HEK293 (cell line): ENCODE results near the gene ITGB2.

Source experiments
- CTCF ChIA-PET: fragments of 350-600 bp; formaldehyde crosslinking; extraction: SDS; loops from one replicate; lab custom pipeline; 2021; ENCODE audit warnings: antibody characterized with exemption; lab: Yijun Ruan, JAX
- POLR2A ChIA-PET: fragments of 300-600 bp; formaldehyde crosslinking; extraction: SDS; loops from one replicate; lab custom pipeline; 2020; ENCODE audit warnings: antibody characterized with exemption, inconsistent platforms; lab: Yijun Ruan, JAX
- H3K27ac ChIP-seq: fragments of 200-500 bp; sonication (Bioruptor generic); 2 replicates; pipeline ENCODE4 v1.5.1; 2014; ENCODE audit warnings: low read depth, low read length, control low read depth, inconsistent platforms; ENCODE audit errors: extremely low read depth
- H3K36me3 ChIP-seq, 2 experiments: fragments of 200-500 bp in 1 of 2; sonication (Bioruptor generic) in 1 of 2; 1 replicate in 1 of 2; 2 replicates in 1 of 2; pipeline ENCODE4 v1.5.1; 2014 to 2017; ENCODE audit warnings: inconsistent platforms in 2 of 2, low read length in 2 of 2; ENCODE audit not compliant: control insufficient read depth in 2 of 2, insufficient read depth in 1 of 2
- H3K4me1 ChIP-seq: fragments of 200-500 bp; sonication (Bioruptor generic); 2 replicates; pipeline ENCODE4 v1.5.1; 2014; ENCODE audit warnings: mild to moderate bottlenecking, low read length, inconsistent platforms; ENCODE audit not compliant: control insufficient read depth, insufficient read depth
- H3K4me3 ChIP-seq: 2 replicates; pipeline ENCODE4 v1.5.1; 2011; ENCODE audit warnings: low read depth, mild to moderate bottlenecking, control low read depth, low read length, moderate library complexity
- H3K9me3 ChIP-seq: fragments of 200-500 bp; sonication (Bioruptor generic); 2 replicates; pipeline ENCODE4 v1.5.1; 2014; ENCODE audit warnings: low read depth, low read length, inconsistent platforms; ENCODE audit not compliant: control insufficient read depth, insufficient read depth
- GFI1B ChIP-seq: fragments of 450-650 bp; formaldehyde crosslinking; IDR thresholded peaks from 2 replicates; pipeline ENCODE4 v1.5.1; 2016; ENCODE audit warnings: missing biosample characterization, missing genetic modification characterization
- KLF1 ChIP-seq: fragments of 450-650 bp; formaldehyde crosslinking; IDR thresholded peaks from 2 replicates; pipeline ENCODE4 v1.5.1; 2016; ENCODE audit warnings: missing biosample characterization, missing genetic modification characterization
- KLF10 ChIP-seq: fragments of 450-650 bp; IDR thresholded peaks from 2 replicates; pipeline ENCODE4 v1.5.1; 2018; ENCODE audit warnings: missing biosample characterization, mild to moderate bottlenecking, missing genetic modification characterization
- KLF16 ChIP-seq: fragments of 450-650 bp; formaldehyde crosslinking; IDR thresholded peaks from 2 replicates; pipeline ENCODE4 v1.5.1; 2017; ENCODE audit warnings: missing biosample characterization, missing genetic modification characterization
- KLF7 ChIP-seq: fragments of 450-650 bp; formaldehyde crosslinking; IDR thresholded peaks from 2 replicates; pipeline ENCODE4 v1.5.1; 2016; ENCODE audit warnings: missing biosample characterization, missing genetic modification characterization, borderline replicate concordance
- MZF1 ChIP-seq: fragments of 450-650 bp; formaldehyde crosslinking; IDR thresholded peaks from 2 replicates; pipeline ENCODE4 v1.5.1; 2017; ENCODE audit warnings: missing biosample characterization, missing genetic modification characterization, borderline replicate concordance
- SCRT2 ChIP-seq: fragments of 450-650 bp; formaldehyde crosslinking; IDR thresholded peaks from 2 replicates; pipeline ENCODE4 v1.5.1; 2016; ENCODE audit warnings: missing biosample characterization, missing genetic modification characterization
- TCF7L2 ChIP-seq: IDR thresholded peaks from 2 replicates; pipeline ENCODE4 v1.6.1; 2011; ENCODE audit warnings: low read depth, mild to moderate bottlenecking, inconsistent platforms, low read length, moderate library complexity, borderline replicate concordance
- ZFHX2 ChIP-seq: fragments of 450-650 bp; formaldehyde crosslinking; conservative IDR thresholded peaks from 2 replicates; pipeline ENCODE4 v1.5.1; 2016; ENCODE audit warnings: missing biosample characterization, missing genetic modification characterization
- ZFP69B ChIP-seq: fragments of 450-650 bp; formaldehyde crosslinking; IDR thresholded peaks from 2 replicates; pipeline ENCODE4 v1.5.1; 2016; ENCODE audit warnings: missing biosample characterization, missing genetic modification characterization
- ZNF174 ChIP-seq: fragments of 450-650 bp; formaldehyde crosslinking; IDR thresholded peaks from 2 replicates; pipeline ENCODE4 v1.5.0; 2017; ENCODE audit warnings: missing biosample characterization, mild to moderate bottlenecking, missing genetic modification characterization
- ZNF24 ChIP-seq: fragments of 450-650 bp; formaldehyde crosslinking; IDR thresholded peaks from 2 replicates; pipeline ENCODE4 v1.5.1; 2016; ENCODE audit warnings: missing biosample characterization, missing genetic modification characterization
- ZNF366 ChIP-seq: fragments of 450-650 bp; formaldehyde crosslinking; conservative IDR thresholded peaks from 2 replicates; pipeline ENCODE4 v1.5.1; 2016; ENCODE audit warnings: missing biosample characterization, missing genetic modification characterization
- ZNF449 ChIP-seq: fragments of 450-650 bp; formaldehyde crosslinking; IDR thresholded peaks from 2 replicates; pipeline ENCODE4 v1.5.1; 2017; ENCODE audit warnings: missing biosample characterization, mild to moderate bottlenecking, missing genetic modification characterization, moderate library complexity
- ZNF561 ChIP-seq: fragments of 450-650 bp; IDR thresholded peaks from 2 replicates; pipeline ENCODE4 v1.5.1; 2018; ENCODE audit warnings: missing biosample characterization, missing genetic modification characterization, borderline replicate concordance
- ZNF596 ChIP-seq: fragments of 450-650 bp; IDR thresholded peaks from 2 replicates; pipeline ENCODE4 v1.5.0; 2018; ENCODE audit warnings: missing biosample characterization, mild to moderate bottlenecking, missing genetic modification characterization, moderate library complexity
- ZNF677 ChIP-seq: fragments of 450-650 bp; IDR thresholded peaks from 2 replicates; pipeline ENCODE4 v1.5.0; 2018; ENCODE audit warnings: missing biosample characterization, mild to moderate bottlenecking, missing genetic modification characterization, moderate library complexity
- ZNF837 ChIP-seq: fragments of 450-650 bp; formaldehyde crosslinking; IDR thresholded peaks from 2 replicates; pipeline ENCODE4 v1.5.1; 2016; ENCODE audit warnings: missing biosample characterization, missing genetic modification characterization
- TF ChIP-seq, protein P1 (sequence below): fragments of 450-650 bp; formaldehyde crosslinking; conservative IDR thresholded peaks from 2 replicates; pipeline ENCODE4 v1.5.1; 2016; ENCODE audit warnings: low read depth, missing biosample characterization, missing genetic modification characterization
- TF ChIP-seq, protein P2 (sequence below): fragments of 450-650 bp; formaldehyde crosslinking; IDR thresholded peaks from 2 replicates; pipeline ENCODE4 v1.5.1; 2017; ENCODE audit warnings: missing biosample characterization, missing genetic modification characterization
- TF ChIP-seq, protein P3 (sequence below): fragments of 450-650 bp; formaldehyde crosslinking; IDR thresholded peaks from 2 replicates; pipeline ENCODE4 v1.5.1; 2016; ENCODE audit warnings: missing biosample characterization, missing genetic modification characterization
- TF ChIP-seq, protein P4 (sequence below): fragments of 450-650 bp; formaldehyde crosslinking; IDR thresholded peaks from 2 replicates; pipeline ENCODE4 v1.5.1; 2016; ENCODE audit warnings: missing biosample characterization, missing genetic modification characterization

ITGB2 gene

DNA sequence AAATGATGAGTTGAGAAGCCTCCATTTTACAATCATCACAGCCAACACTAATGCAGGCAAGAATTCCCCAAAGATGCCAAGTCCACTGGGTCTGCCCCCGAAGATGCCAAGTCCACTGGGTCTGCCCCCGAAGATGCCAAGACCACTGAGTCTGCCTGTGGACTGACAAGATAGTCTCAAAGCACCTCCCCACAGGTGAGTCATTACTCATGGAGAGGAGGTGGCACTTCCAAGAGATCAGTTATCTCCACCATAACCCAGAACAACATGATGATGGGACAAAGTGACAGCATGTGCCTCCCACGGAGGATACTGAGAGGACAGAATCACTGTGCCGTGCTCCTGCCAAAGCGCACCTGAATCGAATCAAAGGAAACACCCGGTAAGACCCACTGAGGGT, 52.0 kb downstream of the ITGB2 start (continued):
- TF ChIP-seq KLF7 (tag by site-specific recombination), result no peak
- no peak for TF ChIP-seq ZFHX2 (tag by site-specific recombination)
- no peak for TF ChIP-seq TCF7L2
- TF ChIP-seq SCRT2 (tag by site-specific recombination), result no peak
- no peak for TF ChIP-seq GFI1B

DNA sequence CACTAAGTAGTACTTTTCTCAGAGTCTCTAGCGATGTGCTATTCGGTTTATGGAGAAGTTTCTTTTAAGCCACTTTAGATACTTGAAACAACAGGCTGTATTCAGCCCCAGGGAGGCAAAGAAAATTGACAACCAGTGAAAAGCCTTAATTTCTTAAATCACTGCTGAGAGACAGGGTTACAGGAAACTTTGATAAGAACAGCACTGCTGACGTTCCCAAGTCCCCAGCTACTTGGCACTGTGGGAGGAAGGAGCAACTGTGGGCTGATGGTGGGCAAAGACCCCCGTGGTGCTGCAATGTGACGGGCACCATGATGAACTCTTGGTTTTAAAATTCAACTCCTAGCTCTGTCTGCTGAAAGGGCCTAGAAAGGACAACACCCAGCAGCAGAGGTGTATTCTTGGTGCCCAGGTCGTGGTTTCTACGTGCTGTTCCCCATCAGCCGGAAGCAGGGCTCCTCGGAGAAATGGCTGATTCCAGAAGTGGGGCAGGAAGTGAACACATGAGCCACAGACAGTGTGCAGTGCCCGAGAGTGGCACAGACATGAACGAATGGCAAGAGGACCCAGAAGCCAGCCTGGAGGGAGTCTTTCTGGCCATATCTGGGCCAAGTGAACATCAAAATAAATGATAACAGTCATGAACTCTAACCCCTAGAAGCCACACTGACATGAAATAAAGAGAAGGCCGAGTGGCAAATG, 52.5 kb downstream of the ITGB2 start:
- Histone ChIP-seq H3K4me3 (no peak overlapping the region), H3K36me3 (peaks cover 0 to 29% of the 10 kb centered on the region in 2 experiments; a peak in 2 of 3 replicates), H3K9me3 (no peaks in the 10 kb centered on the region), H3K4me1 (peaks cover 25% of the 10 kb centered on the region), H3K27ac (no peak overlapping the region)
- ChIA-PET CTCF (interaction anchor here (2.0 kb wide), 1 partner anchor 25 kb away, joined by 5 read pairs; no protein-coding TSS in a partner anchor), POLR2A (no interaction called here)
- TF ChIP-seq ZNF596 (tag by site-specific recombination) (no peak), ZNF677 (tag by site-specific recombination) (peak; percentile 91)

GRCh38 chr21:44867464-44867863, 53.2 kb downstream of the ITGB2 start:
- no peak overlapping the region for H3K27ac ChIP-seq
- peaks cover 0 to 33% of the 10 kb centered on the region in 2 experiments; a peak in 2 of 3 replicates for H3K36me3 ChIP-seq
- ChIA-PET CTCF (interaction anchor here (0.6 to 2.0 kb wide), 3 partner anchors 25 to 66 kb away, joined by 3 to 5 read pairs (median 3); partner anchors contain the start of gene UBE2G2), POLR2A (no interaction called here)
- no peaks in the 10 kb centered on the region for H3K9me3 ChIP-seq
- H3K4me3 ChIP-seq, result no peak overlapping the region
- peaks cover 25% of the 10 kb centered on the region for H3K4me1 ChIP-seq
- TF ChIP-seq ZNF449 (tag by site-specific recombination) (no peak), KLF16 (no peak), KLF10 (tag by site-specific recombination) (no peak), ZNF24 (tag by site-specific recombination) (no peak), ZNF837 (tag by site-specific recombination) (no peak), KLF1 (tag by site-specific recombination) (no peak), ZNF366 (tag by site-specific recombination) (no peak), ZFP69B (tag by site-specific recombination) (no peak), MZF1 (tag by site-specific recombination) (no peak), ZNF561 (tag by site-specific recombination) (no peak), ZNF174 (no peak)
- TF ChIP-seq, protein P1, sequence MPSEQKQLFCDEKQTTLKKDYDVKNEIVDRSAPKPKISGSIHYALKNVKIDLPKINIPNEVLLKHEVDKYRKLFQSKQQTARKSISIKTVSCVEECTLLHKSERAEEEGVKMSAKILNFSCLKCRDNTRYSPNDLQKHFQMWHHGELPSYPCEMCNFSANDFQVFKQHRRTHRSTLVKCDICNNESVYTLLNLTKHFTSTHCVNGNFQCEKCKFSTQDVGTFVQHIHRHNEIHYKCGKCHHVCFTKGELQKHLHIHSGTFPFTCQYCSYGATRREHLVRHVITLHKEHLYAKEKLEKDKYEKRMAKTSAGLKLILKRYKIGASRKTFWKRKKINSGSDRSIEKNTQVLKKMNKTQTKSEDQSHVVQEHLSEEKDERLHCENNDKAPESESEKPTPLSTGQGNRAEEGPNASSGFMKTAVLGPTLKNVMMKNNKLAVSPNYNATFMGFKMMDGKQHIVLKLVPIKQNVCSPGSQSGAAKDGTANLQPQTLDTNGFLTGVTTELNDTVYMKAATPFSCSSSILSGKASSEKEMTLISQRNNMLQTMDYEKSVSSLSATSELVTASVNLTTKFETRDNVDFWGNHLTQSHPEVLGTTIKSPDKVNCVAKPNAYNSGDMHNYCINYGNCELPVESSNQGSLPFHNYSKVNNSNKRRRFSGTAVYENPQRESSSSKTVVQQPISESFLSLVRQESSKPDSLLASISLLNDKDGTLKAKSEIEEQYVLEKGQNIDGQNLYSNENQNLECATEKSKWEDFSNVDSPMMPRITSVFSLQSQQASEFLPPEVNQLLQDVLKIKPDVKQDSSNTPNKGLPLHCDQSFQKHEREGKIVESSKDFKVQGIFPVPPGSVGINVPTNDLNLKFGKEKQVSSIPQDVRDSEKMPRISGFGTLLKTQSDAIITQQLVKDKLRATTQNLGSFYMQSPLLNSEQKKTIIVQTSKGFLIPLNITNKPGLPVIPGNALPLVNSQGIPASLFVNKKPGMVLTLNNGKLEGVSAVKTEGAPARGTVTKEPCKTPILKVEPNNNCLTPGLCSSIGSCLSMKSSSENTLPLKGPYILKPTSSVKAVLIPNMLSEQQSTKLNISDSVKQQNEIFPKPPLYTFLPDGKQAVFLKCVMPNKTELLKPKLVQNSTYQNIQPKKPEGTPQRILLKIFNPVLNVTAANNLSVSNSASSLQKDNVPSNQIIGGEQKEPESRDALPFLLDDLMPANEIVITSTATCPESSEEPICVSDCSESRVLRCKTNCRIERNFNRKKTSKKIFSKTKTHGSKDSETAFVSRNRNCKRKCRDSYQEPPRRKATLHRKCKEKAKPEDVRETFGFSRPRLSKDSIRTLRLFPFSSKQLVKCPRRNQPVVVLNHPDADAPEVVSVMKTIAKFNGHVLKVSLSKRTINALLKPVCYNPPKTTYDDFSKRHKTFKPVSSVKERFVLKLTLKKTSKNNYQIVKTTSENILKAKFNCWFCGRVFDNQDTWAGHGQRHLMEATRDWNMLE (tag by site-specific recombination), result no peak
- TF ChIP-seq, protein P2, sequence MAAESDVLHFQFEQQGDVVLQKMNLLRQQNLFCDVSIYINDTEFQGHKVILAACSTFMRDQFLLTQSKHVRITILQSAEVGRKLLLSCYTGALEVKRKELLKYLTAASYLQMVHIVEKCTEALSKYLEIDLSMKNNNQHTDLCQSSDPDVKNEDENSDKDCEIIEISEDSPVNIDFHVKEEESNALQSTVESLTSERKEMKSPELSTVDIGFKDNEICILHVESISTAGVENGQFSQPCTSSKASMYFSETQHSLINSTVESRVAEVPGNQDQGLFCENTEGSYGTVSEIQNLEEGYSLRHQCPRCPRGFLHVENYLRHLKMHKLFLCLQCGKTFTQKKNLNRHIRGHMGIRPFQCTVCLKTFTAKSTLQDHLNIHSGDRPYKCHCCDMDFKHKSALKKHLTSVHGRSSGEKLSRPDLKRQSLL (tag by site-specific recombination), result no peak
- TF ChIP-seq, protein P3, sequence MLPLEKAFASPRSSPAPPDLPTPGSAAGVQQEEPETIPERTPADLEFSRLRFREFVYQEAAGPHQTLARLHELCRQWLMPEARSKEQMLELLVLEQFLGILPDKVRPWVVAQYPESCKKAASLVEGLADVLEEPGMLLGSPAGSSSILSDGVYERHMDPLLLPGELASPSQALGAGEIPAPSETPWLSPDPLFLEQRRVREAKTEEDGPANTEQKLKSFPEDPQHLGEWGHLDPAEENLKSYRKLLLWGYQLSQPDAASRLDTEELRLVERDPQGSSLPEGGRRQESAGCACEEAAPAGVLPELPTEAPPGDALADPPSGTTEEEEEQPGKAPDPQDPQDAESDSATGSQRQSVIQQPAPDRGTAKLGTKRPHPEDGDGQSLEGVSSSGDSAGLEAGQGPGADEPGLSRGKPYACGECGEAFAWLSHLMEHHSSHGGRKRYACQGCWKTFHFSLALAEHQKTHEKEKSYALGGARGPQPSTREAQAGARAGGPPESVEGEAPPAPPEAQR (tag by site-specific recombination), result no peak
- TF ChIP-seq, protein P4, sequence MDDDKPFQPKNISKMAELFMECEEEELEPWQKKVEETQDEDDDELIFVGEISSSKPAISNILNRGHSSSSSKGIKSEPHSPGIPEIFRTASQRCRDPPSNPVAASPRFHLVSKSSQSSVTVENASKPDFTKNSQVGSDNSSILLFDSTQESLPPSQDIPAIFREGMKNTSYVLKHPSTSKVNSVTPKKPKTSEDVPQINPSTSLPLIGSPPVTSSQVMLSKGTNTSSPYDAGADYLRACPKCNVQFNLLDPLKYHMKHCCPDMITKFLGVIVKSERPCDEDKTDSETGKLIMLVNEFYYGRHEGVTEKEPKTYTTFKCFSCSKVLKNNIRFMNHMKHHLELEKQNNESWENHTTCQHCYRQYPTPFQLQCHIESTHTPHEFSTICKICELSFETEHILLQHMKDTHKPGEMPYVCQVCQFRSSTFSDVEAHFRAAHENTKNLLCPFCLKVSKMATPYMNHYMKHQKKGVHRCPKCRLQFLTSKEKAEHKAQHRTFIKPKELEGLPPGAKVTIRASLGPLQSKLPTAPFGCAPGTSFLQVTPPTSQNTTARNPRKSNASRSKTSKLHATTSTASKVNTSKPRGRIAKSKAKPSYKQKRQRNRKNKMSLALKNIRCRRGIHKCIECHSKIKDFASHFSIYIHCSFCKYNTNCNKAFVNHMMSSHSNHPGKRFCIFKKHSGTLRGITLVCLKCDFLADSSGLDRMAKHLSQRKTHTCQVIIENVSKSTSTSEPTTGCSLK (tag by site-specific recombination), result no peak
